GM21367 (cell line): Measurements from ENCODE around the gene FOXP3.
A peak's percentile ranks its signal among the peaks of the same experiment; 100 is the strongest.

ENCODE experiments used
- ATAC-seq: cut with Tn5 transposase; IDR thresholded peaks from one replicate; pipeline ENCODE4 v1.9.1; 2021; ENCODE audit not compliant: unreplicated experiment

The FOXP3 gene

DNA sequence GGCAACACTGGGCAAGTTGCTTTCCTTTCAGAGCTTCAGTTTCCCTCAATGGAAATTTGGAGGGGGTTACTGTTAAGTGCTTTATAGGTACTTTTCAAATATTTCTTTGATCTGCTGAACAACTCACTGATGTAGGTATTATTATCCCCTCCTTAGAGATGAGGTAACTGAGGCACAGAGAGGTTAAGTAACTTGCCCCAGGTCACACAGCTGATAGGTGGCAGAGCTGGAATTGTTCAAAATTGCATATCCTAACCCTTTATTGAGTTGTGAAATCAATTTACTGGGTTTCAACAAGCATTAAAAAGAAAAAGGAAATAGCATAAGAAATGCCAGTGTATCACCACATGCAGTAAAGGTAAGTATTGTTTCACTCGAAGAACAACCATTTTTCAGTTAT lies 11.7 kb upstream of the FOXP3 start:
- ATAC-seq = no peak

DNA sequence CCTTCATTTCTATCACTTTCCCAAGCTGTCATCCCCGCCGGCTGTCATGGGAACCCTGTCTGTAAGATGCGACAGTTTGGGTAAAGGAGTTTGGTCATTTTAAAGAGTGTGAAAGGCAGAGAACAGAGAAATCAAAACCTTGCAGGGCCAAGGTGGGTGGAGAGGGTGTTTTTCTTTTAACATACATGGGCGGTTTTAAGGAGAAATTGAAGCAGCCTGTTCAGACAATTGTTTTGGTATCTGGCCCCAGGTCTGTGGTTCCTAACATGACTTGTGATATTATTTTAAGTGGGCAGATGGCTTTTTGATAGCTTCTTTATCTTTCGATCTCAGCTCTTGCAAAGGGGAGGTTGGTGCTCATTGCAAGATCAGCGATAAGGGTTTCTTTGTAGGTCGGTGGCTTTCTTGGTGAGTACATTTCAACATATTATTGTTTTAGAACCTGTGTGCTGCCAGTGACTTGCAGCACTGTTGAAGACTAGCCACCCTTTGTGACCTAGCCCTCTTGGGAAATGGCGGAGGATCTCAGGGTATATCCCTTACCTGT lies 8.7 kb upstream of the FOXP3 start:
- ATAC-seq = no peak

DNA sequence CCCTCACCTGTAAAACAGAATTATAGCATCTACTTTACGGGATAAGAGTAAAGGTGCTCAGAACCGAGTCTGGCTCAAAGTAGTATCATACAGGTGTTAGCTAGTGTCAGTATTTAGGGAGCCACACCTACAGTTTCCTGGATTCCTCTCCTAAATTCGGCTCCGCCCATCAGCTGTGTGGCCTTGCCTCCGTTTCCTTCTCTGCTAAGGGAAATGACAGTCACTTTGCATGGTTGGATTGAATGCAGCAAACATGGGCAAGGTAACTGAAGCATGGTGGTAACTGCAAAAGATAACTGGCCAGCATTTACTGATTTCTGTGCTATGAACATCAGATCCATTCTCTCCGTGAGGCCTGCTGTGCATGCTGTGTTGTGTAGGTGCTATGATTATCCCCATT lies 7.9 kb upstream of the FOXP3 start:
- no peak for ATAC-seq

DNA sequence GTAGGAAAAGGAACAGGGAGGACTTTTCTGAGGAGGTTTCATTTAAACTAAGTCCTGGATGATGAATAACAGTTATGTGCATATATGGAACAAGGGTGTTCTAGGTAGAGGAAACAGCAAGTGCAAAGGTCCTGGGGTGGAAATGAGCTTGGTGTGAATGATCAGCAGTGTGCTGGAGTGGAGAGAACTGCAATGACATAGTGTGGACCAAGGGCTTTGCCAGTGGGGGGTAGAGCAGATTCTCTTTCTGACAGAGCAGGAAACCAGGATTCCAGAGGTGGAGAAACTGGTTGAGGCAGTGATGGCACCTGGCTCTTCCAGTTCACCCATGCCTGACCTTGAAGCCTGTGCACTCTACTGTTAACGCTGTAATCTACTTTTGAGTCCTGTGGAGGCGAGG lies 6.8 kb upstream of the FOXP3 start:
- no peak for ATAC-seq

DNA sequence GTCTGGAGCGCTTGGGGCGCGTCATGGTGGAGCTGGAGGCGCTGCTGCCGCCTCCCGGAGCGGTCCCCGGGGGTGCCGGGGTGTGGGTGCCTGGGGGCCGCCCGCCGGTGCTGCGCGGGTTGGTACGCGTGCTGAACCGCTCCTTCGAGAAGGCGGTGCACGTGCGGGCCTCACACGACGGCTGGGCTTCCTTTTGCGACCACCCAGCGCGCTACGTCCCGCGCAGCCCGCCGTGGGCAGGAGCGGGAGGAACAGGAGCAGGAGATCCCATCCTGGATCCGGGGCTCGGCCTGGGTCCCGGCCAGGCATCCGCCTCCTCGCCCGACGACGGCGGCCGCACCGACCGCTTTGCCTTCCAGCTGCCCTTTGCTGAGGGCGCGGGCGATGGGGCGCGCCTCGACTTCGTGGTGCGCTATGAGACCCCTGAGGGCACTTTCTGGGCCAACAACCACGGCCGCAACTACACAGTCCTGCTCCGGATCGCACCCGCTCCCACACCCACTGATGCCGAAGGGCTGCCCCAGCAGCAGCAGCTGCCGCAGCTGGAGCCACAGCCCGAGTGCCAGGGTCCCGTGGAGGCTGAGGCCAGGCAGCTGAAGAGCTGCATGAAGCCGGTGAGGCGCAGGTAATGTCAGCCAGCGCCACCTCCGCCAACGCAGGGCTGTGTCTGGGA lies 5.9 kb upstream of the FOXP3 start:
- ATAC-seq = no peak

DNA sequence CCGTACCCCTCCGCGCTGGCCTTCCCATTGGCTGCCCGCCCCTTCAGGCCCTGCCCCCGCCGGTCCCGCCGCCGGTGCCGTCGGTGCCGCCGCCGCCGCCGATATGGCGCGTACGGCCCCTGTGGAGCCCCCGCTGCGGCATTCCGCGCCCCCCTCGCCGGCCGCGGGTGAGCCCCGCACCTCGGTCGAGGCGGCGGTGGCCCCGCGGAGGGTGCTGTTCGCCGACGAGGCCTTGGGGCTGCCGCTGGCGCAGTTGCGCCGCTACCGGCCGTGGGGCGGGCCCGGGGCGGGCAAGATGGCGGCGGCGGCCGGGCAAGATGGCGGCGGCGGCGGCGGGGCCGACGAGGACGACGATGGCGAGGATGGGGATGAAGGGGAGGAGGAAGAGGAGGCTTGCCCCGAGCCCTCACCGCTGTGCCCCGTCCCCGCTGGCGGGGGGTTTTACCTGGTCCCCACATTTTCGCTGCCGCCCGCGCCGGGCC lies 5.3 kb upstream of the FOXP3 start, which contains the start of gene PPP1R3F:
TSS of gene PPP1R3F (plus strand) at position 27 of the 482 bp plus-strand sequence. CDS start at position 104, 77 bp downstream.
- no peak for ATAC-seq

DNA sequence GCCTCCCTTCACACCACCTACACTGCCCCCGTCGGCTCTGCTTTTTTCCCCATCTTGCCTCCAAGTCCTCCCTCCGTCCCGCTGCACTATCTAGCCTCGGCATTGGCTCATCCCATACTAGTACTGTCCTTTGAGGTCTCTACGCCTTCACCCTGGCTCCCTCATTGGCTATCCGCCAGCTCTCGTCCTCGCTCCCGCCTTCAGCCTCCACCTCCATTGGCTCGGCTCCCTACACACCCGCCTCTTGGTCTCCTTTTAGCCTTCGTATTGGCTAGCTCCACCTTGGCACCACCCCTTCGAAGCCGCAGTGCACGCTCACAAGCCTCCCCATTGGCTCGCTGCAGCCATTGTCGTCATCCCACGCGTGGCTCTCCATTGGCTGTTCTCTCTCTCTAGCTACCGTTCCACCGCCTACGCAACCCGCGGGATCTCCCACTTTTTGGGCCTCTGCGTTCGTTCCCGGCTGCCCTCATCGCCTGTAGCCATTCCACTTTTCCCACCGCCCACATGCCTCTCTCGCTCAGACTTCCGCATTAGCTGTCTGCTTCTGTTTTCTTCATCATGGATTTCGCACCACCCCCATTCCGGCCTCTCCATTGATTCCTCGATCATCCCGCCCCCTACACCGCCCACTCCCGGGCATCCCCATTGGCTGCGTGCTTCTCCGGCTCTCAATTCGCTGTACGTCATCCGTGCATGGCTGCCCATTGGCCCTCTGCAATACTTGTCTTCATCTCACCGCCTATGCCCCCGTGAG lies 4.7 kb upstream of the FOXP3 start:
- ATAC-seq = peak; percentile 86

DNA sequence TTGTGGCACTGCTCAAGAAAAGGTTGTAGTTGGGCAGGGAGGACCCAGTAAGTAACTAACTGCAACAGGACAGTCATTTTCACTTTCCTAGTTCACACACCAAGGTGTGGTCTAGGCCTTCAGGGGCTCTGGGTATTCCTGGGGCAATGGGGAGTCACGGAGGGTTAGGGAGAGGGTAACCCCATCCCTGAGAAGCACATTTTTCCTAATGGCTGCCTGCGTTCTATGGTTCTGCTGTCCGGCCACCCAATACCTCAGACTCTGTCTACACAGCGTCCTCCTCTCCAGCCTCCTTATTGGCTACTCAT lies 4.1 kb upstream of the FOXP3 start:
- no peak for ATAC-seq

DNA sequence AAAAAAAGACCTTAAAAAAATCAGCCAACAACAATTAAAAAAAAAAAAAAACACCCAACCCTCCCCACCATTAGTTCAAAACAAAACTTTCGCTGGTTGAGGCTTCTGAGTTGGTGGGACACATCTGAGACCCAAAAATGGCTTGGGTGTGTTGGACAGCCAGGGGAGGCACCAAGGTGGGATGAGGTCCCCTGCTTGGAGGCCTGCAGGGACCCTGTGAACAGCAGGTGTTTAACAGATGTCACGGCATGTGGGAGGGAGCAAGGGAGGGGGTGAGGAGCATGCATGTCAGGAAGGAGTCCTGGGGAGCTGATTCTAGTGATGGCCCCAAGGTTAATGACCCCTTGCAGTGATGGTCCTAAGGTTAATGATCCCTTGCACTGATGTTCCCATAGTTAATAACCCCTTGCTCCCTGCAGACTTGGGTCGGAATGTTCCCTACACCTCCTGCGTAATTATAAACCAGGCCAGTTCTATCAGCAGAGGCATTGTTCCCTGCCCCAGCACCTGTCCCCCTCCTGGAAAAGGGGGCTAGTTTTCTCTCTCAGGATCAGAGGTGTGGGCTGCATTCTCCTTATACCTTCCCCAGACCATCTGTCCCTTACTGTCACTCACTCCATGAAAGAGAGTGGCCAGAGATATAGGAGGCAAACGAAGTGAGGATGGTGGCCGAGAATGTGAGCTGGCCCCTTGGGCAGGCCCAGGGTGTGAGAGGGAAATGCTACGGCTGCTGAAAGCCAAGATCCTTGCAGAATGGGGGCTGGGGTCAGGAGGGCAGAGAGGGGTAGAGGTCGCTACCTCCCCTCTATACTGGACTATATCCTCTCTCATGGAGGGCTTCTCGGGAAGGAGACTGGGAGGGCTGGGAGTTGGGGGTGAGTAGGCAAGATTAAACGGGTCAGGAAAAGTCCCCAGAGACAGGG lies 2.3 kb upstream of the FOXP3 start:
- no peak for ATAC-seq

DNA sequence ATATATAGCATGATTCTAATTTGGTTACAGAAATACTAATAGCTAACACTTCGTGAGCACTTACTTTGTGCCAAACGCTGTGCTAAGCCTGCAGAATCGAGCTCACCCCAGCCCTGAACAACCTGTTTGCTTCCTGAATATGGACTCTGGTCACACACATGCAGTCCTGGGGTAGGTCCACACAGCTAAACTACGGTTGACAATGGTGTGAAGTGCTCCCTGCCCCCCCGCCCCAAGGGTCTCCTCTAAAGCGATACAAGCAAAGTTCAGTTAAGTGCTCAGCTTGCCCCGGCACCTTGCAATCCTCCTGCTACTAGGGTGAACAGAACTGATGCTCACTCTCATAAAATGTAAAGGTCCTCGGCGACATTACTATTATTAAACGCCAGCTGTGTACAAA lies 879 bp downstream of the FOXP3 start:
- ATAC-seq = no peak

DNA sequence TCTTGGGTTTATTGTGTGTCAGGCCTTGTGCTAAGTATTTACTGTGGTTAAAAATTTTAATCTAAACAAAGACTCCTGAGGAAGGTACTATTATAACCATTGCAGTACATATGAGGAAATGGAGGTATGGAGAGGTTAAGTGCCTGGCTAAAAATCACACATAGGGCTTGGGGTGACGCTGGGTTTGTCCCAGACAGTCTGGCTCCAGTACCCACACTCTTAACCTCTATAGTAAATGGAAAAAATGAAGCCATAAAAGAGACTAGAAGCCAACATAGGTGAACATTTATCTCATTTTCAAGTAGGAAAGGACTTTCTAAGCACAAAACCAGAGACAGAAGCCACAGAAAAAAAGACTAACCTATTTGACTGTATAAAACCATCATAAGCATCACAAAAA lies 1.9 kb downstream of the FOXP3 start:
- no peak for ATAC-seq

DNA sequence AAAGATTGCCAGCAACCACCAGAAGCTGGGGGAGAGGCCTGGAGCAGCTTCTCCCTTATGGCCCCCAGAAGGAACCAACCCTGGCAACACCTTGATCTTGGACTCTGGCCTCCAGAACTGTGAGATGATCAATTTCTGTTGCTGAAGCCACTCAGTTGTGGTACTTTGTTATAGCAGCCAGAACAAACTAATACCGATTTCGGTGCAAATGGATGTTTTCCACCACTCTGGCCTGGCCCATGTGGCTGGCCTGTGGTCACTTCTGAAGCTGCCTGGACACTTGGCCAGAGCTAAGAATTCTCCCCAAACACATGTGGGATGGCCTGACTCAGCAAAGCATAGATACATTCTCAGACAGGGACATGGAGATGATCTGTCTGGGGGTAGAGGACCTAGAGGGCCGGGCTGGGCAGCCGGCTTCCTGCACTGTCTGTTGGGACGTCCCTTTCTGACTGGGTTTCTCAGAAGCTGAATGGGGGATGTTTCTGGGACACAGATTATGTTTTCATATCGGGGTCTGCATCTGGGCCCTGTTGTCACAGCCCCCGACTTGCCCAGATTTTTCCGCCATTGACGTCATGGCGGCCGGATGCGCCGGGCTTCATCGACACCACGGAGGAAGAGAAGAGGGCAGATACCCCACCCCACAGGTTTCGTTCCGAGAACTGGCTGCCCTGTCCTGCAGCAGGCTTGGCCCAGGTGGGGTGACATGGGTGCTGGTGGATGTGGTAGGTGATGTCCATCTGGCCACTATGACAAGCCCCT lies 4.1 kb downstream of the FOXP3 start:
- ATAC-seq = no peak

DNA sequence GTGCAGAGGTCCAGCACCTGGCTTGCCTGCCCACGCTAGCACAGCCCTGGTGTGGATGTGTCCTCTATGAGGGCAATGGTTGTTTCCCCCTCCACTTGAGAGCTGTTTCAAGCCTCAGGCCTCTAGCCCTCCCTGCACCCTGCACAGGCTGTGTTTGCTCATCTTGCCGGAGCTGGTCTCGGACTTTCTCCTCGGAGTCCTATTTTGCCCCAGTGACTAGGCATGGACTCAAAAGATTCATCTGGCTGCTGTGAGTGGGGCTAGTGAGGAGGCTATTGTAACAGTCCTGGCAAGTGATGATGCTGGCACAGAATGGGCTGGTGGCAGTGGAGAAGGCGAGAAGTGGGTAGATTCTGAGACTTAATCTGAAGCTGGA lies 5.8 kb downstream of the FOXP3 start:
- no peak for ATAC-seq

DNA sequence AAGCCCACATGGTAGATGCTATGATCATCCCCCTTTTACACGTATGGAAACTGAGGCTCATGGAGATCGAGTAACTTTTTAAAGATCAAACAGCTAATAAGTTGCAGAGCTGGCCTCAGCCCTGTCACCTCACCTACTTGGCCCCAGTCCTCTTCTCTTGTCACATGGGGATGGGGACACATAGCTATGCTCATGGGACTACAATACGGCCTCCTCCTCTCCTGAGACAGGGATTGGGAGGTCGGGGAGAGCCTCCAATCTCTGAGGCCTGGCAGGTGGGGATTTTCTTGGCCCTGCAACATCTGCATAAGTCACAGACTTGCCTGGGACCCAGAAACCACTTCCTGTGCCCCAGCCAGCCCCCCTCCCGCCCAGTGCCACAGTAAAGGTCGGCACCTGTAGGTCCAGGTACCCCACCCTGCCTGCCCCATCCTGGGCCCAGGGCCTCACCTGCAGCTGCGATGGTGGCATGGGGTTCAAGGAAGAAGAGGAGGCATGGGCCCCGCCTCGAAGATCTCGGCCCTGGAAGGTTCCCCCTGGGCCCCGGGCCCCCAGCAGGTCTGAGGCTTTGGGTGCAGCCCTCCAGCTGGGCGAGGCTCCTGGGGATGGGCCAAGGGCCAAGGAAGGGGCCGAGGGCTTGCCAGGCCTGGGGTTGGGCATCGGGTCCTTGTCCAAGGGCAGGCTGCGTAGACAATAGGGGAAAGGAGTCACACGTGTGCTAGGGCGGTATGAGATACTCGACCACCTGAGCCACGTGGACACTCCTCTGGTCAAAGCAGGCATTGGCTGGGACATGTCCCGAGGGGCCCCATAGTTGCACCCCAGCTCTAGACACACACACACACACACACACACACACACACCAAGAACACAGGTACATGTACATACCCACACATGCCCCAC lies 6.4 kb downstream of the FOXP3 start:
- ATAC-seq = no peak

DNA sequence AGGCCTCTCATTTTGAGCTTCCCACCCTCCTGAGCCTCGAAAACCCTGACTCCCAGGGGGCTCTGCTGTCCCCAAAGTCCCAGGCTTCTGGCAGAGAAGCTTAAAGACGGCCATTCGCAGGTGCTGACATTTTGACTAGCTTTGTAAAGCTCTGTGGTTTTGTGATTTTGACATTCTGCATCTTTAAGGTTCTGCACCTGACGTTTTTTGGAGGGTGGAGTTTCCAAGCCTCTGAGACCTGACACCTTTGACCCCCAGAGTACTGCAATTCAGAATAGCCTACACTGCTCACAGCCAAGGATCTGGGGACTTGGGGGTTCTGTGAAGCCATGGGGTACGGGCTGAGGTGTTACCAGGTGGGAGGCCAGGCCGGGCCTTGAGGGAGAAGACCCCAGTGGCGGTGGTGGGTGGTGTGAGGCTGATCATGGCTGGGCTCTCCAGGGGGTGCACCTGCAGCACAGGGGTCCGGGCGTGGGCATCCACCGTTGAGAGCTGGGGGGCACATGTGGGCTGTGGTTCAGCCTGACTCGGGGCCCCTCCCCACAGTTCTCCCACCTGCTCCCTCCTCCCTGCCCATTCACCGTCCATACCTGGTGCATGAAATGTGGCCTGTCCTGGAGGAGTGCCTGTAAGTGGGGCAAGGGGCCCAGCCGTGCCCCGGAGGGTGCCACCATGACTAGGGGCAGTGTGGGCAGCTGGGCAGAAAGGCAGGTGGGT lies 7.3 kb downstream of the FOXP3 start:
- ATAC-seq = no peak

DNA sequence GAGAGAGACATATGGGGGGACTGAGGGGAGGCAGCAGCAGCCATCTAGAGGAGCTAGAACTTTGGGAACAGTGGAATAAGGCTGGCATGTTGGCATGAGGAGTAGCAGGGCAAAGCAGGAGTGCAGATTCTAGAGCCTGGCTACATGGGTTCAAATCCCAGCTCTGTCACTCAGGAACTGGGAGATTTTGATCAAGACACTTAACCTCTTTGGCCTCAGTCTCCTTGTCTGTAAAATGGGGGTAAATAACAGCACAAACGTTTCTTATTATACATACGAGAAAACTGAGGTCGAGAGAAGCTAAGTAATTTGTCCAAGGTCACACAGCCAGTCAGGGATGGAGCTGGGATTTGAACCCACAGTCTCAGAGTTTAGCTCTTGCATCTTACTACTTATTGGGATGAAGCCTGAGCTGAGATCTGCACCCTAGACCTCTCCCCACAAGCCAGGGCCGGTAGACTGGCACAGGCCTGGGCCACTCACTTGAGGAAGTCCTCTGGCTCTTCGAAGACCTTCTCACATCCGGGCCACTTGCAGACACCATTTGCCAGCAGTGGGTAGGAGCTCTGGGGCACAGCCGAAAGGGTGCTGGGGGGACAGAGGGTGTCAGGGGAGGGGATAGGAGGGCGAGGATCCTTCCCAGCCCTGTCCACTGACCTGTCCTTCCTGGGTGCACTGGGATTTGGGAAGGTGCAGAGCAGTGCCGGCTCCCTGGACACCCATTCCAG lies 8.1 kb downstream of the FOXP3 start:
- ATAC-seq = no peak

DNA sequence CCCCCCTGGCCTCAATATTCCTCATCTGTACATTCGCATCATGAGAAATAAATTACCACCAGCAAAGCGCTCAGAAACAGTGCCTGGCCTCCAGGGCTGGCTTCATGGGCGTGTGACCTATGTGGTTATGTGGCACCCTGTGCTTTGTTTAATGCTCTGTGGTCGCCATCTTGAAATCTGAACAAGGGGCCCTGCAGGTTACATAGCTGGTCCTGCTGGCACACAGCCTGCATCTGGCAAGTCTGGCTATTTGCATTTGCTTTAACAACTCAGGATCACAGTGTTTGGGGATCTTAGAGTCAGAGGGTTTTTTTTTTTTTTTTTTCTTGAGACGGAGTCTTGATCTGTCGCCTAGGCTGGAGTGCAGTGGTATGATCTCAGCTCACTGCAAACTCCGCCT lies 9.9 kb downstream of the FOXP3 start:
- no peak for ATAC-seq

DNA sequence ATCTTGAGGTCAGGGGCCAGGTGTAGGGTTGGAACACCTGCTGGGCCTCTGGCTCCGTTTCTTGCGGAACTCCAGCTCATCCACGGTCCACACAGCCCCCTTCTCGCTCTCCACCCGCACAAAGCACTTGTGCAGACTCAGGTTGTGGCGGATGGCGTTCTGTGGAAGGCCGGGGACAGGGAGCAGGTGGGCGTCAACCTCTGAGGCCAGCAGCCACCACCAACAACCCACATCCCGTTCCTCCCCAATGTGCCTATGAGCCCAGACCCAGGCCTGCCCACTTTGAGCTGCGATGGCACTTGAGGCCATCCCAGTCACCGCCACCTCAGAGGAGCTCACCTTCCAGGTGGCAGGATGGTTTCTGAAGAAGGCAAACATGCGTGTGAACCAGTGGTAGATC lies 13.2 kb downstream of the FOXP3 start:
- no peak for ATAC-seq
